GM12892 (cell line): ENCODE results near the gene ANKLE1.

Experiments
- POLR2A ChIP-seq: IDR thresholded peaks from 2 replicates; pipeline ENCODE4 v1.6.1; 2011; ENCODE audit warnings: low read depth, low read length, control low read depth
- POLR2AphosphoS5 ChIP-seq: IDR thresholded peaks from 2 replicates; pipeline ENCODE4 v1.6.1; 2011; ENCODE audit warnings: low read depth, low read length, control low read depth
- TAF1 ChIP-seq: IDR thresholded peaks from 2 replicates; pipeline ENCODE4 v1.6.1; 2011; ENCODE audit warnings: low read depth, mild to moderate bottlenecking, control low read depth, low read length, borderline replicate concordance

DNA sequence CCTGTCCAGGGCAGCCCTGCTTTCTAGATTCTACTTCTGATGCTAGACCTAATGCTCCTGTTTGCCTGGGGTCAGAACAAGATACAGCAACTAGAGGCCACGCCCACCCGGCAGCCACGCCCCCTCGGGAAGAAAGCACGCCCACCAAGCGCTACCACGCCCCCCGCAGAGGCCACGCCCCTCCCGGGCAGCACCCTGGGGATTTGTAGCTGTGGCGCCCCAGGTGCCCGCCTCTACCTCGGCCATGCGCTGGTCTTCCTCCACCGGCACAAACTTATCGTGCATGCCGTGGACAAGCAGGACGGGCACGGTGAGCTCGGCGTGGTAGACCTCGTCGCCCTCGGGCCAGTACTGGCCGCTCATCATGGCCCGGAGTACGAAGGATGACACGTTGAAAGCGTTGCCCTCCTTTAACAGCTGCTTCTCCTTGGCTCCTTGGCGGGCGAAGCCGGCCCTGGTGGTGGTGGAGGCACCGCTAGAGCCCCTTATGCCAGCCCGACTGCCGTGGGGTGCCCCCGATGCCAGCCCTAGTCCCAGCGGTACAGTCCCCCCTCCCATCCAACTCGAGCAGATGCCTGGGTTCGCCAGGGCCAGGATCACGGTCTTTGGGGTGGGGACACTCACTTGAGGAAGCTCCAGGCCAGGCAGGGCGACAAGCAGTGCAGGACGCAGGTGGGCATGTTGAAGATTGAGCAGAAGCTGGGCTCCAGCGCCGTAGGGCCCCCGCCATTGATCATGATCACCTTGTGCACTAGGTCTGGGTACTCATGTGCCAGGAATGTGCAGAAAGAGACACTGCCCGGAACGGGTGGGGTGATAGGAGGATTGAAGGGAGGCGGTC lies 12.6 kb downstream of the ANKLE1 start:
- TF ChIP-seq TAF1 (no peak), POLR2AphosphoS5 (no peak), POLR2A (no peak)
